AG04450 (cell line): ENCODE data around the gene ELMO2. TPM values are rescaled to one million over a fixed set of nuclear protein-coding genes. Genes with fewer than 3 reads are reported as not detected.
A peak's percentile ranks its signal among the peaks of the same experiment; 100 is the strongest.

Experiments
- CTCF ChIA-PET: fragments of 300-600, 350-600 bp; formaldehyde crosslinking; extraction: SDS; loops from one replicate; lab custom pipeline; 2022; ENCODE audit warnings: antibody characterized with exemption, inconsistent platforms; lab: Charles Lee
- POLR2A ChIA-PET: fragments of 350-600 bp; formaldehyde crosslinking; extraction: SDS; loops from one replicate; lab custom pipeline; 2021; ENCODE audit warnings: antibody characterized with exemption, inconsistent platforms; lab: Yijun Ruan, JAX
- DNase-seq: peaks from one replicate; pipeline ENCODE4 v3.0.0-alpha.2; 2011; ENCODE audit warnings: low read depth, low spot score
- H3K27ac ChIP-seq: one replicate; pipeline ENCODE4 v1.5.1; 2012; ENCODE audit warnings: low read depth, low read length, control low read depth
- H3K27me3 ChIP-seq: one replicate; pipeline ENCODE4 v1.6.0; 2012; ENCODE audit warnings: low read length; ENCODE audit not compliant: control insufficient read depth, insufficient read depth
- H3K4me3 ChIP-seq: 2 replicates; pipeline ENCODE4 v1.5.1; 2011; ENCODE audit warnings: mild to moderate bottlenecking, low read depth, low read length, control low read depth
- H3K9me3 ChIP-seq: 2 replicates; pipeline ENCODE4 v1.5.1; 2012; ENCODE audit warnings: low read length; ENCODE audit not compliant: control insufficient read depth, insufficient read depth
- CTCF ChIP-seq: IDR thresholded peaks from 2 replicates; pipeline ENCODE4 v1.5.1; 2011; ENCODE audit warnings: low read depth, low read length, control low read depth, inconsistent platforms
- polyA plus RNA-seq: library from polyadenylated mRNA; depleted of rRNA; stranded (reverse); fragments of >200 nt; gene quantifications from 2 replicates; pipeline ENCODE4 v1.2.3, GENCODE V29; 2011

ELMO2 gene
- polyA plus RNA-seq, 1 experiment = 34.4 TPM

- TF ChIP-seq CTCF = no peak
- DNase-seq = peak; percentile 80
- CTCF ChIA-PET = interaction anchor here (0.5 to 1.5 kb wide), 3 partner anchors 319 to 907 kb away, joined by 3 to 4 read pairs (median 4); no protein-coding TSS in a partner anchor
- peaks cover 3% of the 10 kb centered on the region; the same call in 1 of the 2 replicates for H3K9me3 ChIP-seq
- POLR2A ChIA-PET = interaction anchor here (0.7 to 2.2 kb wide), 10 partner anchors 9 to 391 kb away, joined by 3 to 18 read pairs (median 4); partner anchors contain the start of gene ELMO2
- no peaks in the 10 kb centered on the region for H3K27me3 ChIP-seq
- peak overlapping the region; percentile 98 for H3K27ac ChIP-seq
- peak overlapping the region; percentile 97 for H3K4me3 ChIP-seq
Measured at GRCh38 chr20:46363874-46364669, 42.3 kb downstream of the ELMO2 start.

GRCh38 chr20:46362921-46363867 lies 43.2 kb downstream of the ELMO2 start:
- no peak for TF ChIP-seq CTCF
- ChIA-PET CTCF (interaction anchor here (1.5 kb wide), 1 partner anchor 393 kb away, joined by 3 read pairs; no protein-coding TSS in a partner anchor), POLR2A (interaction anchor here (0.7 to 2.2 kb wide), 6 partner anchors 10 to 44 kb away, joined by 3 to 18 read pairs (median 4); partner anchors contain the start of gene ELMO2)
- Histone ChIP-seq H3K27ac (peak overlapping the region; percentile 68), H3K9me3 (peaks cover 3% of the 10 kb centered on the region; the same call in 1 of the 2 replicates), H3K27me3 (no peaks in the 10 kb centered on the region), H3K4me3 (peak overlapping the region; percentile 97)
- no peak for DNase-seq

GRCh38 chr20:46361811-46362210 lies 44.6 kb downstream of the ELMO2 start:
- peaks cover 3% of the 10 kb centered on the region; the same call in 1 of the 2 replicates for H3K9me3 ChIP-seq

GRCh38 chr20:46361381-46361780 lies 45.0 kb downstream of the ELMO2 start:
- no peak for TF ChIP-seq CTCF
- ChIA-PET POLR2A (no interaction called here), CTCF (interaction anchor here (0.6 to 1.8 kb wide), 2 partner anchors 12 to 1317 kb away, joined by 3 to 7 read pairs; no protein-coding TSS in a partner anchor)
- Histone ChIP-seq H3K9me3 (peaks cover 3% of the 10 kb centered on the region; the same call in 1 of the 2 replicates), H3K27ac (peak overlapping the region; percentile 11), H3K4me3 (no peak overlapping the region), H3K27me3 (no peaks in the 10 kb centered on the region)
- no peak for DNase-seq

More at GRCh38 chr20:46361811-46362210, 44.6 kb downstream of the ELMO2 start:
- no peaks in the 10 kb centered on the region for H3K27me3 ChIP-seq
- POLR2A ChIA-PET = no interaction called here
- H3K4me3 ChIP-seq = no peak overlapping the region
- no peak for DNase-seq
- TF ChIP-seq CTCF = no peak
- CTCF ChIA-PET = interaction anchor here (0.6 to 1.8 kb wide), 2 partner anchors 13 to 1317 kb away, joined by 3 to 7 read pairs; no protein-coding TSS in a partner anchor
- no peak overlapping the region for H3K27ac ChIP-seq
